ENCODE results near the gene CBS. TPM values are rescaled to one million over a fixed set of nuclear protein-coding genes. Genes with fewer than 3 reads are reported as not detected.
"Not testable (repeated sequence)": the region's sequence is repeated elsewhere in the genome, so short reads cannot be mapped to it uniquely, and the experiment has no call there.

The CBS gene
- polyA plus RNA-seq, 1 donor (not counting 4 experiments of a cell fraction or from before 2014, with no cell fraction given) = 6.9 TPM

GRCh38 chr21:43006874-43007208 lies 68.8 kb downstream of the CBS start:
- Histone ChIP-seq H3K79me2 (ENCODE audit: control insufficient read depth, insufficient read depth, low read length) (no peaks in the 10 kb centered on the region), H3K4me3 (ENCODE audit: control insufficient read depth in 2 of 3, extremely low read depth in 1 of 3, insufficient read depth in 2 of 3, low read depth in 1 of 3, low read length in 3 of 3) (no peak overlapping the region), H3K9me1 (ENCODE audit: control insufficient read depth, extremely low read depth, insufficient read depth, low read length) (no peaks in the 10 kb centered on the region), H3K27ac (ENCODE audit: control insufficient read depth, insufficient read depth, low read length) (no peak overlapping the region), H3K4me1 (ENCODE audit: control insufficient read depth, extremely low read depth, insufficient read depth, low read length) (no peaks in the 10 kb centered on the region), H3K9ac (ENCODE audit: control insufficient read depth, extremely low read depth, insufficient read depth, low read length) (no peak overlapping the region), H4K20me1 (ENCODE audit: control insufficient read depth, extremely low read depth, insufficient read depth, low read length) (no peaks in the 10 kb centered on the region), H3K9me3 (ENCODE audit: control insufficient read depth, low read depth, low read length) (no peaks in the 10 kb centered on the region), H3K4me2 (ENCODE audit: control insufficient read depth, extremely low read depth, insufficient read depth, low read depth, low read length) (no peak overlapping the region), H3K27me3 (ENCODE audit: control insufficient read depth, extremely low read depth, insufficient read depth, low read length) (no peaks in the 10 kb centered on the region), H3K36me3 (ENCODE audit: control insufficient read depth in 2 of 2, extremely low read depth in 1 of 2, insufficient read depth in 2 of 2, low read length in 2 of 2) (peaks cover 7 to 12% of the 10 kb centered on the region in 2 experiments), H2AFZ (ENCODE audit: control insufficient read depth, low read length) (no peak overlapping the region)
- FAIRE-seq (no peak), DNase-seq (ENCODE audit: low read depth, low spot score) (no peak)
- dilution Hi-C loops (cut with MboI; ENCODE audit: extremely low pct_ligation_motif_present, low sequenced_read_pairs) = no loop called here
- TF ChIP-seq CTCF (optimal IDR thresholded peaks at IDR 0.05 in 1 of 3, IDR thresholded peaks at IDR 0.05 in 1 of 3, conservative IDR thresholded peaks at IDR 0.05 in 1 of 3; ENCODE audit: extremely low read depth in 1 of 3, insufficient read depth in 2 of 3, low read length in 3 of 3) = no peak

GRCh38 chr21:43006051-43006873 lies 69.4 kb downstream of the CBS start:
- H2AFZ ChIP-seq (ENCODE audit: control insufficient read depth, low read length); H3K4me3 ChIP-seq (ENCODE audit: control insufficient read depth in 2 of 3, extremely low read depth in 1 of 3, insufficient read depth in 2 of 3, low read depth in 1 of 3, low read length in 3 of 3); H3K27ac ChIP-seq (ENCODE audit: control insufficient read depth, insufficient read depth, low read length); H3K9me1 ChIP-seq (ENCODE audit: control insufficient read depth, extremely low read depth, insufficient read depth, low read length); DNase-seq (ENCODE audit: low read depth, low spot score); H3K27me3 ChIP-seq (ENCODE audit: control insufficient read depth, extremely low read depth, insufficient read depth, low read length); H3K9me3 ChIP-seq (ENCODE audit: control insufficient read depth, low read depth, low read length); FAIRE-seq; H3K9ac ChIP-seq (ENCODE audit: control insufficient read depth, extremely low read depth, insufficient read depth, low read length); dilution Hi-C loops (cut with MboI; ENCODE audit: extremely low pct_ligation_motif_present, low sequenced_read_pairs); H4K20me1 ChIP-seq (ENCODE audit: control insufficient read depth, extremely low read depth, insufficient read depth, low read length); H3K4me2 ChIP-seq (ENCODE audit: control insufficient read depth, extremely low read depth, insufficient read depth, low read depth, low read length); H3K79me2 ChIP-seq (ENCODE audit: control insufficient read depth, insufficient read depth, low read length); H3K4me1 ChIP-seq (ENCODE audit: control insufficient read depth, extremely low read depth, insufficient read depth, low read length); H3K36me3 ChIP-seq (ENCODE audit: control insufficient read depth in 2 of 2, extremely low read depth in 1 of 2, insufficient read depth in 2 of 2, low read length in 2 of 2): not testable (repeated sequence)

GRCh38 chr21:43005635-43006034 lies 70.0 kb downstream of the CBS start:
- Histone ChIP-seq H3K9me3 (ENCODE audit: control insufficient read depth, low read depth, low read length) (no peaks in the 10 kb centered on the region), H3K9me1 (ENCODE audit: control insufficient read depth, extremely low read depth, insufficient read depth, low read length) (no peaks in the 10 kb centered on the region), H3K4me3 (ENCODE audit: control insufficient read depth in 2 of 3, extremely low read depth in 1 of 3, insufficient read depth in 2 of 3, low read depth in 1 of 3, low read length in 3 of 3) (no peak overlapping the region), H3K4me2 (ENCODE audit: control insufficient read depth, extremely low read depth, insufficient read depth, low read depth, low read length) (no peak overlapping the region), H3K27ac (ENCODE audit: control insufficient read depth, insufficient read depth, low read length) (no peak overlapping the region), H2AFZ (ENCODE audit: control insufficient read depth, low read length) (no peak overlapping the region), H3K9ac (ENCODE audit: control insufficient read depth, extremely low read depth, insufficient read depth, low read length) (no peak overlapping the region), H4K20me1 (ENCODE audit: control insufficient read depth, extremely low read depth, insufficient read depth, low read length) (no peaks in the 10 kb centered on the region), H3K36me3 (ENCODE audit: control insufficient read depth in 2 of 2, extremely low read depth in 1 of 2, insufficient read depth in 2 of 2, low read length in 2 of 2) (peaks cover 7% of the 10 kb centered on the region in 2 experiments), H3K27me3 (ENCODE audit: control insufficient read depth, extremely low read depth, insufficient read depth, low read length) (no peaks in the 10 kb centered on the region), H3K79me2 (ENCODE audit: control insufficient read depth, insufficient read depth, low read length) (no peaks in the 10 kb centered on the region), H3K4me1 (ENCODE audit: control insufficient read depth, extremely low read depth, insufficient read depth, low read length) (no peaks in the 10 kb centered on the region)
- dilution Hi-C loops (cut with MboI; ENCODE audit: extremely low pct_ligation_motif_present, low sequenced_read_pairs) = no loop called here
- DNase-seq (ENCODE audit: low read depth, low spot score) = no peak
- TF ChIP-seq CTCF (optimal IDR thresholded peaks at IDR 0.05 in 1 of 3, IDR thresholded peaks at IDR 0.05 in 1 of 3, conservative IDR thresholded peaks at IDR 0.05 in 1 of 3; ENCODE audit: extremely low read depth in 1 of 3, insufficient read depth in 2 of 3, low read length in 3 of 3) (no peak), EZH2 (IDR thresholded peaks at IDR 0.05; ENCODE audit: low read length) (no peak)
- FAIRE-seq = no peak

Data from keratinocyte (primary cell).